Measurements from ENCODE around the gene CDH4.

CDH4 gene

DNA sequence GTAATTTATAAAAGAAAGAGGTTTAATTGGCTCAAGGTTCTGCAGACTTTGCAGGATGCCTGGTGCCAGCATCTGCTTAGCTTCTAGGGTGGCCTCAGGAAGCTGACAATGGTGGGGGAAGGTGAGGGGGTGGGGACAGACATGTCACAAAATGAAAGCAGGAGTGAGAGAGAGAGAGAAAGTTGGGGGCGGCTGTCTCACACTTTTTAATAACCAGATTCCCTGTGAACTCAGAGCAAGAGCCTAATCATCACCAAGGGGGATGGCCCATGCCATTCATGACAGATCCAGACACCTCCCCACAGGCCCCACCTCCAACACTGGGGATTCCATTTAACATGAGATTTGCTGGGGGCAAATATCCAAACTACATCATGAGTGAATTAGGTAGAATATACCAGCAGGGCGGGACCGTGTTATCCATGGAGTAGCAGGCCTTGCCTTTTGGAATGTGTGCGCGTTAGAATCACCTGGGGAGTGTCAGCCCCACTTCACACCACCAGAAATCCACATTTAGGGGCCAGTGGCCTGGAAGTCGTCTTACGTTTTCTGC lies 258.8 kb downstream of the CDH4 start:
- Histone ChIP-seq H3K9me3 (ENCODE audit: control insufficient read depth in 1 of 2, low read length in 2 of 2) (no peaks in the 10 kb centered on the region), H3K4me1 (ENCODE audit: control insufficient read depth in 1 of 2, insufficient read depth in 2 of 2, low read length in 2 of 2) (no peaks in the 10 kb centered on the region), H3K4me3 (ENCODE audit: low read depth in 1 of 2, low read length in 2 of 2) (no peak overlapping the region), H3K27ac (ENCODE audit: low read length) (no peak overlapping the region), H3K27me3 (ENCODE audit: low read depth, low read length) (no peaks in the 10 kb centered on the region), H3K36me3 (ENCODE audit: control insufficient read depth in 1 of 2, insufficient read depth in 2 of 2, low read length in 2 of 2) (no peaks in the 10 kb centered on the region)

DNA sequence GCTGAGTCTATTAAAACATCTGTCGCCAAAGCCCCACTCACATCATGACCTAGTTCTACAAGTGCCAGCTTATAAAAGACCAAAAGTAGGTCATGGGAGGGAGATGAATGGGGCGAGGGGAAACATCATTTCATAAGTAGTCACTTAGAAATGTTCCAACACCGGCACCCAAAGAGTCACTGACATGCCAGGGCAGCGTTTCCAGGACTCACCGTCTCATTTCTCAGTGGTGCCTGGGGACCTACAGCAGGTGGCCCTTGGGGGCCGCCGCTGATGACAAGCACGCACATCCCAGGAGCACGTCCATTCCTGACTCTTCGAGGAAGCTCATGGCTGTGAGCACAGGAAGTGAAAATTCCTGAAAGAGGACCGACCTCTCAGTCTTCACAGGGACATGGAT lies 260.4 kb downstream of the CDH4 start:
- no peaks in the 10 kb centered on the region for H3K4me1 ChIP-seq (ENCODE audit: control insufficient read depth in 1 of 2, insufficient read depth in 2 of 2, low read length in 2 of 2)
- H3K4me3 ChIP-seq (ENCODE audit: low read depth in 1 of 2, low read length in 2 of 2), result no peak overlapping the region
- no peaks in the 10 kb centered on the region for H3K27me3 ChIP-seq (ENCODE audit: low read depth, low read length)
- no peaks in the 10 kb centered on the region for H3K9me3 ChIP-seq (ENCODE audit: control insufficient read depth in 1 of 2, low read length in 2 of 2)
- H3K27ac ChIP-seq (ENCODE audit: low read length), result no peak overlapping the region
- no peaks in the 10 kb centered on the region for H3K36me3 ChIP-seq (ENCODE audit: control insufficient read depth in 1 of 2, insufficient read depth in 2 of 2, low read length in 2 of 2)

DNA sequence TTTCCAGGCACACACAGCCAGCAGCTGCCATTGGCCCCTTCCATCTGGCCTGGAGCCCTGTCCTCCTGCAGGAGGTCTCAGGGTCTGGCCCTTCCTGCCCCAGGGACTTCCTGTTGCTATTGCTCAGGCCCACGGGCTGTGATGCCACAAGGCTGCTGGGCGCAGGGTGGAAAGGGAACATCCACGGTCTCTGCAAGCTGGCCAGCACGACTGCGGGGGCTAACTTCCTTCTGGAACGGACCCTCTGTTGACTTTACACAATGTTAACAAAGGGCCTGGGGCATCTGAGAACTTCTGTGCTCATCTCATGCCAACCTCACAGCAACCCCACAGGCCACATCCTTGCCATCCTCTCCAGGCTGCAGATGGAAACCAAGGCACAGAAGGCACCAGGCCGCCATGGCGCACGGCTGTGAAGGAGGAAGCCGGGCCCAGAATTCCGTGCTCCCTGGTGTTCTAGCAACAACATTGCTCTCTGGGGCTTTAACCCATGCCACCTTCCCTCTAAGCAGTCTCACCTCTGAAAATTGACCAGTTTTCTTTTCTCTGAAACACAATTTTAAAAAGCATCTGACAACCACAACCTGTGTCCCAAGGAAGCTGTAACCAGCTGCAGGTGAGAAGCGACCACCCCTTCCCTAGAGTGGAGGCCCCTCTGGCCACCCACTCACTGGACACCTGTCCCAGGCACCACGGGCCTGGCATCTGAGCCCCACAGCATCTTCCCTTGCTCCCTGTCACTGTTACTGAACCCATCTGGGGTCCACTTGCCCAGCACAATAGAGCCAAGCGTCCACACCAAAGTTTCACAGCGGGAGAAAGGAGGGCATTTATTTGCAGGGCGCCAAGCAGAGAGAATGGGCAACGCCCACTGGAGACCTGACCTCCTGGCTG lies 261.3 kb downstream of the CDH4 start:
- no peaks in the 10 kb centered on the region for H3K27me3 ChIP-seq (ENCODE audit: low read depth, low read length)

DNA sequence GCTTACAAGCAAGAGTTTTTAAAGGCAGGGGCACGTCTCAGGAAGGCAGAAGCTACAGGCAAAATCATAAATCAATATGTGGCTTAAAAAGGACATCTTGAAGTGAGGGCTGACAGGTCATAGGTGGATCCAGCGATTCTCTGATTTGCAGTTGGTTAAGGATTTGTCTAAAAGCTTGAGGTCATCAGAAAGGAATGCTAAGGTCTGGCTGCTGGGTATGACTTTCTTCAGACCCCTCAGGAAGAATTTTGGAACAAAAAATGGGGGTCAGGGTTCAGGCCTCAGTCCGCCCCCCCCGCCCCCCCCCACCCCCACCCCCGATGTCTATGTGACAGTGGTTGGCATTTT lies 261.9 kb downstream of the CDH4 start:
- Histone ChIP-seq H3K4me1 (ENCODE audit: control insufficient read depth in 1 of 2, insufficient read depth in 2 of 2, low read length in 2 of 2) (no peaks in the 10 kb centered on the region), H3K27ac (ENCODE audit: low read length) (no peak overlapping the region), H3K27me3 (ENCODE audit: low read depth, low read length) (no peaks in the 10 kb centered on the region), H3K4me3 (ENCODE audit: low read depth in 1 of 2, low read length in 2 of 2) (no peak overlapping the region), H3K9me3 (ENCODE audit: control insufficient read depth in 1 of 2, low read length in 2 of 2) (no peaks in the 10 kb centered on the region), H3K36me3 (ENCODE audit: control insufficient read depth in 1 of 2, insufficient read depth in 2 of 2, low read length in 2 of 2) (no peaks in the 10 kb centered on the region)

More for the DNA sequence above, 261.3 kb downstream of the CDH4 start:
- no peaks in the 10 kb centered on the region for H3K4me1 ChIP-seq (ENCODE audit: control insufficient read depth in 1 of 2, insufficient read depth in 2 of 2, low read length in 2 of 2)
- H3K36me3 ChIP-seq (ENCODE audit: control insufficient read depth in 1 of 2, insufficient read depth in 2 of 2, low read length in 2 of 2), result no peaks in the 10 kb centered on the region
- no peaks in the 10 kb centered on the region for H3K9me3 ChIP-seq (ENCODE audit: control insufficient read depth in 1 of 2, low read length in 2 of 2)
- H3K4me3 ChIP-seq (ENCODE audit: low read depth in 1 of 2, low read length in 2 of 2), result no peak overlapping the region
- no peak overlapping the region for H3K27ac ChIP-seq (ENCODE audit: low read length)

DNA sequence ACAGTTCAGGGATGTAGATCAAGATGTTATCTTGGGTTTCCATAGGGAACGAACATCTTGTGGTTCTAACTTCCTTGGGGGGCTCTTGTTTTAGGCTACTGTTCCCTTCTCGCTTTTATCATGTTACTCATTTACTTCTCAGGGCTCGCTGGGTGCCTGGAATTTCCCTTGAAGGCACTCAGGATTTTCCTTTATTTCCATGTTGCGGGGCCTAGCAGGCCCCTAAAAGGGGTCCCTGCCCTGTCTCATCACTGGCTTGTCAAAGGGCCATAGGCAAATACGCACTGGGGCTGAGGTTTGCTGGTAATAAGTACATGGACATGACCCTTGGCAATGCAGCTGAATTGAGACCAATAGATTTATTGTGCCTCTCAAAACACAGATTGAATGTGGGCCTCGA lies 262.3 kb downstream of the CDH4 start:
- H3K4me1 ChIP-seq (ENCODE audit: control insufficient read depth in 1 of 2, insufficient read depth in 2 of 2, low read length in 2 of 2), result no peaks in the 10 kb centered on the region
- H3K36me3 ChIP-seq (ENCODE audit: control insufficient read depth in 1 of 2, insufficient read depth in 2 of 2, low read length in 2 of 2), result no peaks in the 10 kb centered on the region
- H3K27me3 ChIP-seq (ENCODE audit: low read depth, low read length), result no peaks in the 10 kb centered on the region
- no peak overlapping the region for H3K27ac ChIP-seq (ENCODE audit: low read length)
- H3K9me3 ChIP-seq (ENCODE audit: control insufficient read depth in 1 of 2, low read length in 2 of 2), result no peaks in the 10 kb centered on the region
- no peak overlapping the region for H3K4me3 ChIP-seq (ENCODE audit: low read depth in 1 of 2, low read length in 2 of 2)

DNA sequence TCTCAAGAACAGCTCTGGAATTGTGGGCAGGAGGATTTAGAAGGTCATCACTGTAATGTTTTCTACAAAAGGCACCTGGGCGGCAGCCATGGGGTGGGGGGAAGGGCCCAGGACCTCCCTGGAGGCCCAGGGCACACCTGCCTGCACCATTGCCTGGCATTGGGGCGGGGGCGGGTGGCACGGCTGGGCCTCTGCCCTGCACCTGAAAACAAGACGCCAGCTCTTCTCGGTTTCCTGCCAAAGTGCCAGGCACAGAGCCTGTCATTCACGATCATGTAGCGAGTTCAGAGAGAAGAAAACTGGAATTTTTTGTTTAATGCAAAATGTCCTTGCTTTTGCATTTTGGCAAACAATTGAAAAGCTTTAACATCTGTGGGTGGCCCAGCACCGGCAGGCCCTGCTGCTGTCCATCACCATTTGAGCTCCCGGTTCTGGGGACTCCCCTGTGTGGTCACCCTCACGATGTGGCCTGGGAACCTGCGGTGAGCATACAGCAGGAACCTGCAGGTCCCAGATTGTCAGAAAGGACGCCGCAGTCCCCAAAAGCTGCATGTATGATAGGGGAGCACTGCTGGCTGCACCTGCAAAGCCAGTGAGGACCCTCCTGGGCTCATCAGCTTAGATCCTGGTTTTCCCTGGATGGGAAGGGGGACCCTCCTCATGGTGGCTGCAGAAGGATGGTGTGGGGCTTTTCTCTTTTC lies 262.9 kb downstream of the CDH4 start:
- Histone ChIP-seq H3K27me3 (ENCODE audit: low read depth, low read length) (no peaks in the 10 kb centered on the region), H3K4me1 (ENCODE audit: control insufficient read depth in 1 of 2, insufficient read depth in 2 of 2, low read length in 2 of 2) (no peaks in the 10 kb centered on the region), H3K4me3 (ENCODE audit: low read depth in 1 of 2, low read length in 2 of 2) (no peak overlapping the region), H3K36me3 (ENCODE audit: control insufficient read depth in 1 of 2, insufficient read depth in 2 of 2, low read length in 2 of 2) (no peaks in the 10 kb centered on the region), H3K9me3 (ENCODE audit: control insufficient read depth in 1 of 2, low read length in 2 of 2) (no peaks in the 10 kb centered on the region), H3K27ac (ENCODE audit: low read length) (no peak overlapping the region)

DNA sequence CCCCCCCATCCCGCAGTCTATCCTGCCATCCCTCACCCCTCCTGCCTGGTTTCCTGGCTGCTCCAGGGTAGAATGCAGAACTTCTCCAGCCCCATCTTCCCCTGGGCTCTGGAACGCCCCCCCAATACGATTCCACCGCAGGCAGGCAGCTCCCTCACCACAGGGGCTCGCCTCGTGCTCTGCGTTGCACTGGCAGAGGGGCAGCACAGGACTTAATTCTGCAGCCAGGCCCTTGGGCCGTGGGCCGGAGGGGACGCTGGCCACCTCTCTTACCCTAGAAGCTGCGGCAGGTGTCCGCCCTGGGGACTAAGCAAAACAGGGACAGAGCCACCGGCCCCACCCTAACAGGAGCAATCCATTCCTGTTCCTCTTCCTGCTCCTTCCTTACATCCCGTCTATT lies 263.9 kb downstream of the CDH4 start:
- Histone ChIP-seq H3K27ac (ENCODE audit: low read length) (no peak overlapping the region), H3K4me3 (ENCODE audit: low read depth in 1 of 2, low read length in 2 of 2) (no peak overlapping the region), H3K27me3 (ENCODE audit: low read depth, low read length) (no peaks in the 10 kb centered on the region), H3K9me3 (ENCODE audit: control insufficient read depth in 1 of 2, low read length in 2 of 2) (no peaks in the 10 kb centered on the region), H3K36me3 (ENCODE audit: control insufficient read depth in 1 of 2, insufficient read depth in 2 of 2, low read length in 2 of 2) (no peaks in the 10 kb centered on the region), H3K4me1 (ENCODE audit: control insufficient read depth in 1 of 2, insufficient read depth in 2 of 2, low read length in 2 of 2) (no peaks in the 10 kb centered on the region)

DNA sequence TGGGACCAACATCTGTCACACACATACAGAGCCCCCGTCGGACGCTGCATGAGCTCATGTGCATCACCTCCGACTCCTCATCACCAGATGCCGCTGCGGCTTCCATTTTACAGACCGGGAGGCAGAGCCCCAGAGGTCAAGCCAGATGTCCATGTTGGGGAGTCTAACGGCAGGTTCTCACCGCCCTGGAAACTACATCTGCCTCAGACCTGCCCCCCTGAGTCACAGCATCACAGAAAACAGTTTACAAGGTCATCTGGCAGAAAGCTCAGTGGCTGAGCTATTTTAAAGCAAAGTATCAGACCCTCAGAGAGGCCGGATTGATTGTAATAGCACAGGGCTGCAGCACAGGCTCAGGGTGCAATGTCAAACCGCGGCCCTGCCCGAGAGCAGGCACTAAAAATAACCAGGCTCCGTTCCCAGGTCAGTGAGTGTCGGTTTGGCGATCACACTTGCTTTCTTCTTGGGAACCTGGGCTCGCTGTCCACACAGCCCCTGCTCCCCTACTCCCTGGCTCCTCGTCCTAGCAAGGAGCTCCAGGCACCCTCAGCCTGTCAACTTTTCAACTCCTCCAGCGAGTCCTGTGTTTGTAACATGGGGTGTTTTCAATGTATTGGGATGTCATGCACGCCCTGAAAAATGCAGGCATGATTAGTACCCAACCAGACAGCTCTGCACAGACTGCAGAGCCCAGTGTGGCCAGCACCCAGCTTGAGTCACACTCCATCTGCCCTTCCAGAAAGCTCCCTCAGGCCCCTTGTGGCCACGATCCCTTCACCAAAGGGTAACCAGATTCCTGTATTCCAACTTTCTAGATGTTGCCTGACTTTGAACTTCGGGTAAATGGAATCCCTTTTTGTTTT lies 264.5 kb downstream of the CDH4 start:
- no peak overlapping the region for H3K4me3 ChIP-seq (ENCODE audit: low read depth in 1 of 2, low read length in 2 of 2)
- H3K36me3 ChIP-seq (ENCODE audit: control insufficient read depth in 1 of 2, insufficient read depth in 2 of 2, low read length in 2 of 2), result no peaks in the 10 kb centered on the region
- H3K27ac ChIP-seq (ENCODE audit: low read length), result no peak overlapping the region
- no peaks in the 10 kb centered on the region for H3K27me3 ChIP-seq (ENCODE audit: low read depth, low read length)
- H3K9me3 ChIP-seq (ENCODE audit: control insufficient read depth in 1 of 2, low read length in 2 of 2), result no peaks in the 10 kb centered on the region
- no peaks in the 10 kb centered on the region for H3K4me1 ChIP-seq (ENCODE audit: control insufficient read depth in 1 of 2, insufficient read depth in 2 of 2, low read length in 2 of 2)

DNA sequence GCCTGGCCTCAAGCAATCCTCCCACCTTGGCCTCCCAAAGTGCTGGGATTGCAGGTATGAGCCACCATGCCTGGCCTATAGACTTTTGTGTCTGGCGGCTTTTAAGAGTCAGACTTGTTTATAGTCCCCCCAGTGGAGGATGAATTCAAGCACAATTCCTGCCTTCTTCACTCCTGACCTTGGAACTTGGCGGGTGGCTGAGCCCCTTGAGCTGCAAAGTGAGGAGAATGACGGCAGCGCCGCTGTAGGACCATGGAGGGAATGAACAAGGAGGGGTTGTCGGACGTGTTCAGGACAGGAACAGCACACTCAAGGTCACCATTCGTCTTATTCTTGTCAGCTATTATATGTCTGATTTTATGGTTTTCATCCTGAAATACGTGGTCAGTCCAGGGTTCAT lies 265.4 kb downstream of the CDH4 start:
- Histone ChIP-seq H3K36me3 (ENCODE audit: control insufficient read depth in 1 of 2, insufficient read depth in 2 of 2, low read length in 2 of 2) (no peaks in the 10 kb centered on the region), H3K27me3 (ENCODE audit: low read depth, low read length) (no peaks in the 10 kb centered on the region), H3K4me3 (ENCODE audit: low read depth in 1 of 2, low read length in 2 of 2) (no peak overlapping the region), H3K9me3 (ENCODE audit: control insufficient read depth in 1 of 2, low read length in 2 of 2) (no peaks in the 10 kb centered on the region), H3K27ac (ENCODE audit: low read length) (no peak overlapping the region), H3K4me1 (ENCODE audit: control insufficient read depth in 1 of 2, insufficient read depth in 2 of 2, low read length in 2 of 2) (no peaks in the 10 kb centered on the region)

DNA sequence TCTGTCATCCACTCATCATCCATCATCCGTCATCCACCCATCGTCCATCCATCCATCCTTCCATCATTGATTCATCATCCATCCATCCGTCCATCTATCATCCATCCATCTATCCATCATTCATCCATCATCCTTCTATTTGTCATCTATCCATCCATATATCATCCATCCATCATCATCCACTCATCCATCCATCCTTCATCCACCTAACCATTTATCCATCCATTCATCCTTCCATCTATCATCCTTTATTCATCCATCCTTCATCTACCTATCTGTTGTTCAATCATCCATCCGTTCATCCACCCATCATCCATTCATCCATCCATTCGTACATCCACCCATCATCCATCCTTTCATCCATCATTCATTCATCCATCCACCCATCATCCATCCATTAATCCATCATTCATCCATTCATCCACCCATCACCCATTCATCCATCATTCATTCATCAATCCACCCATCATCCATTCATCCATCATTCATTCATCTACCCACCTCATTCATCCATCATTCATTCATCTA lies 266.4 kb downstream of the CDH4 start:
- Histone ChIP-seq H3K9me3 (ENCODE audit: control insufficient read depth in 1 of 2, low read length in 2 of 2) (no peaks in the 10 kb centered on the region), H3K4me3 (ENCODE audit: low read depth in 1 of 2, low read length in 2 of 2) (no peak overlapping the region), H3K27me3 (ENCODE audit: low read depth, low read length) (no peaks in the 10 kb centered on the region)

DNA sequence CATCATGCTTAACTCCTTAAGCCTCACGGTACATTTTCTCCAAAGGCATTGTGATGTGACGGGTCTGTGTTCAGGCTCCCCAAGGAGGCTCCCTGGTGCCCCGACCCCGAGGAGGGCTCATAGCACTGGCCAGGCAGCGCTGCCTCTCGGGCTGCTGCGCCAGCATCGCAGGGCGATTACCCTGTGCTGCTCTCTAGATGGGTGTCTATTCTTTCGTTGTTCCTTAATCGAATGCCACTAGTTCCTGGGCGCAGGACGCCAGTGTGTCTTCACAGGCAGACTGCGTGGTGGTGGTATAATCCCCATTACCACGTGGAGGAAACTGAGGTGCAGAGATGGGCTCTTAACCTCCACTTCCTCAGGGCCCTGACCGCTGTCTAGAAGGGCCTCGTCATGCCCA lies 267.4 kb downstream of the CDH4 start:
- H3K4me1 ChIP-seq (ENCODE audit: control insufficient read depth in 1 of 2, insufficient read depth in 2 of 2, low read length in 2 of 2), result no peaks in the 10 kb centered on the region
- no peaks in the 10 kb centered on the region for H3K27me3 ChIP-seq (ENCODE audit: low read depth, low read length)
- no peak overlapping the region for H3K4me3 ChIP-seq (ENCODE audit: low read depth in 1 of 2, low read length in 2 of 2)
- H3K9me3 ChIP-seq (ENCODE audit: control insufficient read depth in 1 of 2, low read length in 2 of 2), result no peaks in the 10 kb centered on the region
- H3K27ac ChIP-seq (ENCODE audit: low read length), result no peak overlapping the region
- no peaks in the 10 kb centered on the region for H3K36me3 ChIP-seq (ENCODE audit: control insufficient read depth in 1 of 2, insufficient read depth in 2 of 2, low read length in 2 of 2)

More for the DNA sequence above, 266.4 kb downstream of the CDH4 start:
- no peaks in the 10 kb centered on the region for H3K36me3 ChIP-seq (ENCODE audit: control insufficient read depth in 1 of 2, insufficient read depth in 2 of 2, low read length in 2 of 2)
- no peak overlapping the region for H3K27ac ChIP-seq (ENCODE audit: low read length)
- no peaks in the 10 kb centered on the region for H3K4me1 ChIP-seq (ENCODE audit: control insufficient read depth in 1 of 2, insufficient read depth in 2 of 2, low read length in 2 of 2)
